GM10266 (cell line): Measurements from ENCODE around the gene YKT6.

Experiments used
- DNase-seq: peaks from one replicate; pipeline ENCODE4 v3.0.0; 2012; ENCODE audit errors: extremely low spot score
- CTCF ChIP-seq: IDR thresholded peaks from 2 replicates; pipeline ENCODE4 v1.5.1; 2012; ENCODE audit warnings: mild to moderate bottlenecking, low read depth; ENCODE audit not compliant: control insufficient read depth, insufficient read depth; ENCODE audit errors: missing control alignments

The YKT6 gene

DNA sequence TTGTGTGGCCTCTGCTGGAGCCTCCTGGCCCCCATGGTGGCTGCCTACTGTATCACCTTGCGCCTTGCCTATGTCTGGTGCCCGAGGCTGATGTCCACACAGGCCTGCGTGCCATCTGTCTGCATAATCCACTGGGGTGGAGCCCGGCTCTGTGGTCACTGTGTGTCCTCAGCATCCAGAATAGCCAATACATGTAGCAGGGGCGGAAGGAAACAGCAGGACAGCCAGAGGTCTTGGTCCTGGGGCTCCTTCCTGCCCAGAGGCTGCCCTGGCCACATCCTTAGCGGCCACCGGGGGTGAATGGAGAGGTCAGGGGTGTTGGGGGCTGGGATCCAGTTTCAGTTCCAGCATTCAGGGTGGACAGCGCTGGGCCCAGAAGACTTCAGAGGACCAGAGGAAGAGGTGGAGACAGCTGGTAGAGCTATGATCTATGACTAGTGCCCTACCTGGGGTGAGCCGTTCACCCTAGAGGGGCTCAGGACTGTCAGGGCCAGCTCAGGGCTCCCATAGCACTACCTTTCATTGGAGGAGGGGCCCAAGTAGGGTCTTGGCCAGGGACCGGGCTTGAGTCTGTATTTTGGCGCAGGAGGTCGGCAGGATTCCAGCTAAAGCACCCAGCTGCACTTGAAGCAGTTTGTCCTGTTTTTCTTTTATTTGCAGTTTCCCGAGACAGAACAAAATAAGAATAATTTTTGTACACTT is 15.9 kb downstream of the YKT6 start:
- no peak for DNase-seq
- TF ChIP-seq CTCF, result no peak

DNA sequence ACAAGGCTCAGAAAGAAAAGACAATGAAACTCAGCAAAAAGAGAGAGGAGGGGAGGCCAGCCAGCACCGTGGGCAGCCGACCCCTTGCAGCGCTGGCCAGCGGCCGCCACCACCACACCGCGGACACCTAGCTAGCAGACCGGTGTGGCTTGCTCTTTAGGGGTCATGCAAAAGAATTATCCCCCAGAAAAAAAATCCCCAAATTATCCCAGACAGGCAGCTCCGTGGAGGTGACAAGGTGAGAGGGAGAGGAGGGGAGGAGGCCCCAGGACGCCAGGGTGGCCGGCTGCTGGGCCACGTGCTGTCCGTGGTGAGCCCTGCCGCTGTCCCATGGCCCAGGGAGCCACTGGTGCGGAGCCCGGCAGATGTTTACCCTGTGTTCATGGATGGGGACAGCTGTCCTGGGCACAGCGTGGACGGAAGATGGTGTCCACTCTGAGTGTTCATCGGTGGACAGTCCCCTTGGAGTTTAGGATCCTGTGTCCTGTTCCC is 16.5 kb downstream of the YKT6 start:
- DNase-seq, result no peak
- TF ChIP-seq CTCF, result no peak

- no peak for DNase-seq
- TF ChIP-seq CTCF, result no peak
Measured at GRCh38 chr7:44217852-44218402, 17.1 kb downstream of the YKT6 start.

DNA sequence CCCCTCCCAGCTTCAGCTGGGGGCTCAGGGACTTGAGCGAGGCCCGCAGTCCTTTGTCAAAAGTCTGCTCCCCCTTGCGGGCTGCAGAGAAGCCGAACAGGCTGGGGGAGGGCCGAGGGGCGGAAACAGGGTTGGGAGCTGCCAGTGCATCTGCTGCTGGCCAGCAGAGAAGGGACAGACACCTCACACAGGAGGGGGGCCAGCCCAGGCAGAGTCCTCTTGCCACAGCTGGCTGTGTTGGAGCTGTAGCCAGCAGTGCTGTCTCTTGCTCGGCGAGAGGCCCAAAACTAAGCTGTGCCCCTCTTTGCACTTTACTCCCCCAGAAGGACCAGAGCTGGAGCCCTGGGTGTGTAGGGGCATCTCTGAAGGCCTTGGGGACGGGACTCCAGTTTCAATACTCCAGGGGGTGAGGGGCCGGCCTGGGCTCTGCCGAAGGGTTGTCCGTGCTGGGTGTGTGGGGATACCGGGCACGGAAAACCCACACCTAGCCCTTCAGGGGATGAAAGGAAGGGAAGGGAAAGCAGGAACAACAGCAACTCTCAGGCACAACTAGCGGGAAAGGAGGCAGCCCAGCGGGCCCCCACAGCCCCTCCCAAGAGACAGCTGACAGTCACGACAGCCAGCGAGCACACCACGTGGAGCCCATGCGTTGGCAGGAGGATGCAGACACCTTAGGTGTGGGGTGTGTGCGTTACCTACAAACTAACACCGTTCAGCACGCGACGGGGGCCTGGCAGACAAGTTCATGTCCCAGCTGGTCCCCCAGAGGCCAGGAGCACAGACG is 17.8 kb downstream of the YKT6 start:
- TF ChIP-seq CTCF, result no peak
- DNase-seq, result no peak

DNA sequence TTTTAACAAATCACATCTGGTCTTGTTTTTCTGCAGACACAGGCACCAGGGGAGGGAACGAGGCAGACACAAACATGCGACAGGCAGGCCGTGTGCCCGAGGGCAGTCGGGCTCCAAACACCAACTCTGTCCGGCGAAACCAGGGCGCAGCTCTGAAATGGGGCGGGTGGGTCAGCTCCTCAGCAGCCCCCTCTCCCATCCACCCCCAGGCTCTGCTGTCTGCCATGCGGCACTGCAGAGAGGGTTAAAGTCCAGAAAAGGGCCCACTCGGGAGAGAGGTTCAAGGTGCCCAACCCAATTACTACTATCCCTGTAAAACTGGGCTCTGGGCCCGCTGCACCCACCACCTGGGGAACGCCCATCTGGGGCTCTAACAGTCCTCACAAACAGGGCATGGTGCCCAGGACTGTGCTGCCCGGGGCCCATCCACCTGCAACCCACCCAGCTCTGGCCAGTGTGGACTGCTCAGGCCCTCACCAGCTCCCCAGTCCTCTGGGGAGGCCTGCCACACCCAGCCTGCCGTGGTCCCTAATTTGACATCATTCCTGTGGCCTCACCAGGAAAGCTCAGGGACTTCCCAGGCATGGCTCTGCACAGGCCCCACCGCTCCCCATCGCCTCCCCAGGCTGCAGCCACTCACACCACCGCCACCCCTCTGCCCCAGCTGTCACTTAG is 18.7 kb downstream of the YKT6 start:
- TF ChIP-seq CTCF, result no peak

GRCh38 chr7:44220046-44220357 is 19.2 kb downstream of the YKT6 start:
- TF ChIP-seq CTCF, result no peak
- DNase-seq, result no peak

More for the DNA sequence above, 18.7 kb downstream of the YKT6 start:
- no peak for DNase-seq
